Hepatocyte (in vitro differentiated cells): ENCODE measurements around the gene RUNDC1. TPM values are rescaled to one million over a fixed set of nuclear protein-coding genes. Genes with fewer than 3 reads are reported as not detected.
"Not testable (repeated sequence)": the region's sequence is repeated elsewhere in the genome, so short reads cannot be mapped to it uniquely, and the experiment has no call there.

Experiments
- DNase-seq: peaks from one replicate; pipeline ENCODE4 v3.0.0-alpha.2; 2016; ENCODE audit warnings: low spot score
- H2AFZ ChIP-seq: fragments of 200-600 bp; sonication (generic); 2 replicates; pipeline ENCODE4 v1.6.0; 2016; ENCODE audit warnings: antibody characterized with exemption, mild to moderate bottlenecking
- H3K27ac ChIP-seq: fragments of 200-600 bp; sonication (generic); 2 replicates; pipeline ENCODE4 v1.5.1; 2016; ENCODE audit warnings: mild to moderate bottlenecking
- H3K27me3 ChIP-seq: fragments of 200-600 bp; sonication (generic); 2 replicates; pipeline ENCODE4 v1.6.1; 2016
- H3K36me3 ChIP-seq: fragments of 200-600 bp; sonication (generic); replicated peaks from 2 replicates; pipeline ENCODE4 v1.5.1; 2016; ENCODE audit warnings: low read depth; ENCODE audit not compliant: insufficient read depth
- H3K4me1 ChIP-seq: fragments of 200-600 bp; sonication (generic); 2 replicates; pipeline ENCODE4 v1.5.1; 2016; ENCODE audit warnings: mild to moderate bottlenecking, moderate library complexity; ENCODE audit not compliant: insufficient read depth
- H3K4me2 ChIP-seq: fragments of 200-600 bp; sonication (generic); 2 replicates; pipeline ENCODE4 v1.6.0; 2016
- H3K4me3 ChIP-seq: fragments of 200-600 bp; sonication (generic); 2 replicates; pipeline ENCODE4 v1.5.1; 2016; ENCODE audit warnings: mild to moderate bottlenecking
- H3K79me2 ChIP-seq: fragments of 200-600 bp; sonication (generic); 2 replicates; pipeline ENCODE4 v1.6.0; 2017; ENCODE audit warnings: mild to moderate bottlenecking
- H3K9me2 ChIP-seq: fragments of 200-600 bp; sonication (generic); replicated peaks from 2 replicates; pipeline ENCODE4 v1.6.0; 2017; ENCODE audit warnings: mild to moderate bottlenecking; ENCODE audit not compliant: insufficient read depth
- H3K9me3 ChIP-seq: fragments of 200-600 bp; sonication (generic); 2 replicates; pipeline ENCODE4 v1.5.1; 2016; ENCODE audit warnings: low read depth, mild to moderate bottlenecking
- H4K20me1 ChIP-seq: fragments of 200-600 bp; sonication (generic); 2 replicates; pipeline ENCODE4 v1.6.0; 2016; ENCODE audit warnings: mild to moderate bottlenecking; ENCODE audit not compliant: insufficient read depth, poor library complexity, severe bottlenecking
- EZH2 ChIP-seq: fragments of 200-600 bp; sonication (generic); IDR thresholded peaks from 2 replicates; pipeline ENCODE4 v1.6.1; 2016; ENCODE audit warnings: antibody characterized with exemption, mild to moderate bottlenecking, borderline replicate concordance
- EZH2phosphoT487 ChIP-seq: fragments of 200-600 bp; sonication (generic); IDR thresholded peaks from one replicate; pipeline ENCODE4 v1.6.1; 2018; ENCODE audit warnings: antibody characterized with exemption, mild to moderate bottlenecking, low read depth, moderate library complexity; ENCODE audit not compliant: unreplicated experiment, severe bottlenecking
- WGBS: methylation state at CpG from one replicate; pipeline ENCODE4 v1.1.6; 2016; ENCODE audit warnings: low lambda C conversion rate; ENCODE audit errors: missing lambda C conversion rate; 5-methylcytosine and 5-hydroxymethylcytosine counted together
- polyA plus RNA-seq: library from polyadenylated mRNA; unstranded; fragments of >200 nt; fragmentation: Nextera tagmentation; extraction: Ambion mirVana; gene quantifications from 2 replicates; pipeline ENCODE4 v1.2.1, GENCODE V29; 2016
- total RNA-seq: library from RNA; depleted of rRNA; stranded (reverse); fragments of >200 nt; gene quantifications from 2 replicates; pipeline ENCODE4 v1.2.3, GENCODE V29; 2014
- TF ChIP-seq, protein P1 (sequence below): fragments of 200-600 bp; sonication (generic); IDR thresholded peaks from 2 replicates; pipeline ENCODE4 v1.5.1; 2016; ENCODE audit warnings: antibody characterized with exemption, mild to moderate bottlenecking; ENCODE audit not compliant: poor library complexity

The RUNDC1 gene
- total and polyA plus RNA-seq, 2 experiments from 2014 or later = 11.4 to 20.3 TPM

DNA sequence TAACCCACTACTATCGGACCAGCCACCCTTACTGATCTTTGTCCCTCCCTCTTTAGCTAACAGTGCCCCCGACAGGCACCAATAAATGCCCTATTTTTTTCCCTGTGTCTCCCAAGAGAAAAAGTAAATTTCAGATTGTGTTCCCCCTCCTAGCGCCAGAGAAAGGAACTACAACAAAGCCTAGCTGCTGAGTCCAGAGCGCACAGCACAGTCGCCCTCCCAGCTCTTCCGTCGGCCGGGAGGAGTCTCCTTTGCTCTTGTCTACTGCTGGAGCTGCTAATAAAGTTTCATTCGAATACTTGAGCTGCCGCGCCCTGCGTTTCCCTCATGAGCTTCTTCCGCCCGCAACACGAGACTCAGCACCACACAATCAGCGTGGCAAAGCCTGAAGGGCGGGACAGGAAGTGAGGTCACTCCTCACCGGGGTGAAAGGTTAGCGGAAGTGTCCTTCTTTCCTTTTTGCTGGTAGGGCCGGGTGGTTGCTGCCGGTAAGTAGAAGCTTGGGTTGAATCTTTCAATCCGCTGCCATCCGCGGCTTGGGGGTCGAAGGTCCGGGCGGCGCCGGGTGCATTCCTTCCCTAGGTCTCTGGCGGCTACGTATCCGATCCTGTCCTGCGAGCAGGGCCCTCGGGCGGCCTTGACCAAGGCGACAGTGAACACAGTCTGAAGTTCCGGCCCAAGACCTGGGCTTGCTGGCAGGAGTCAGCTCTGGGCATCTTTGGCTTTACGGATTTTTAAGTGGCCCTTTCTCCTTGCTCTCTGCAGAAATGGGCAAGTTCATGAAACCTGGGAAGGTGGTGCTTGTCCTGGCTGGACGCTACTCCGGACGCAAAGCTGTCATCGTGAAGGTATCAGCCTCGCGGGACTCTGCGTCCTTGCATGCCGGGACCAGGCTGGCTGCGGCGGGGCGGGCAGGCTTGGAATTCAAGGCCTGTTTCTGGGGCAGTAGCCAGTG is 17.9 kb downstream of the RUNDC1 start, which contains the start of gene RPL27:
Gene RPL27 (plus strand): TSS at position 436 of the 955 bp plus-strand sequence. CDS start 332 bp downstream, at position 768.
- H3K36me3 ChIP-seq = no peaks in the 10 kb centered on the region
- H3K4me1 ChIP-seq = peaks cover 12% of the 10 kb centered on the region
- DNase-seq = peak; percentile 99
- peaks cover 36% of the 10 kb centered on the region for H3K79me2 ChIP-seq
- H4K20me1 ChIP-seq = peaks cover 12% of the 10 kb centered on the region
- WGBS = 1% methylated on average over 49 of the region's 49 CpGs
- no peaks in the 10 kb centered on the region for H3K9me2 ChIP-seq
- H3K27ac ChIP-seq = peak within 1 kb of the TSS; percentile 93
- no peaks in the 10 kb centered on the region for H3K27me3 ChIP-seq
- H3K4me2 ChIP-seq = peak within 1 kb of the TSS; percentile 93
- peak within 1 kb of the TSS; percentile 18 for H2AFZ ChIP-seq
- H3K9me3 ChIP-seq = no peaks in the 10 kb centered on the region
- TF ChIP-seq, protein P1, sequence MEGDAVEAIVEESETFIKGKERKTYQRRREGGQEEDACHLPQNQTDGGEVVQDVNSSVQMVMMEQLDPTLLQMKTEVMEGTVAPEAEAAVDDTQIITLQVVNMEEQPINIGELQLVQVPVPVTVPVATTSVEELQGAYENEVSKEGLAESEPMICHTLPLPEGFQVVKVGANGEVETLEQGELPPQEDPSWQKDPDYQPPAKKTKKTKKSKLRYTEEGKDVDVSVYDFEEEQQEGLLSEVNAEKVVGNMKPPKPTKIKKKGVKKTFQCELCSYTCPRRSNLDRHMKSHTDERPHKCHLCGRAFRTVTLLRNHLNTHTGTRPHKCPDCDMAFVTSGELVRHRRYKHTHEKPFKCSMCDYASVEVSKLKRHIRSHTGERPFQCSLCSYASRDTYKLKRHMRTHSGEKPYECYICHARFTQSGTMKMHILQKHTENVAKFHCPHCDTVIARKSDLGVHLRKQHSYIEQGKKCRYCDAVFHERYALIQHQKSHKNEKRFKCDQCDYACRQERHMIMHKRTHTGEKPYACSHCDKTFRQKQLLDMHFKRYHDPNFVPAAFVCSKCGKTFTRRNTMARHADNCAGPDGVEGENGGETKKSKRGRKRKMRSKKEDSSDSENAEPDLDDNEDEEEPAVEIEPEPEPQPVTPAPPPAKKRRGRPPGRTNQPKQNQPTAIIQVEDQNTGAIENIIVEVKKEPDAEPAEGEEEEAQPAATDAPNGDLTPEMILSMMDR = peak; percentile 77
- TF ChIP-seq EZH2 (no peak), EZH2phosphoT487 (no peak)
- peak within 1 kb of the TSS; percentile 38 for H3K4me3 ChIP-seq

DNA sequence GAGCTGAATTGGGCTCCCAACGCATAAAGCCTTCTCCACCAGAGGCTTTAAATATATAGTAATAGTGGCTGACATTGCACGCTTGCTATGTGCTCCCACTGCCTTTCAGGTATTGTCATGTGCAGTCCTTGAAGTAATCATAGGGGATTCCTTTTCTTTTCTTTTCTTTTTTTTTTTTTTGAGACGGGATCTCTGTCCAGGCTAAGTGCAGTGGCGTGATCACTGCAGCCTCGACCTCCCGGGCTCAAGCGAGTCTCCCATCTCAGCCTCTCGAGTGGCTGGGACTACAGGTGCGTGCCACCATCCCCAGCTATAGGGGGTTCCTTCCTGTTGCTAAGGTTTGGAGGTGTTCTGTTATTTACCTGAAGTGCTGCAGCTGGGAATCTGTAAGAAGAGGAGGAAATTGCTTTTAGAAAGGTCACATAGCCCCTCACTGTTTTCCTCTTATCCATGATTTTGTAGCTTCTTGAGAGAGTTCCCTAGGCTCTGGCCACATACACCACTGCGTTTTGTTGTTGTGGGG is 18.7 kb downstream of the RUNDC1 start:
- H3K9me2 ChIP-seq = no peaks in the 10 kb centered on the region
- WGBS = 14% methylated on average over 8 of the region's 10 CpGs
- H3K36me3 ChIP-seq = no peaks in the 10 kb centered on the region
- peak overlapping the region; percentile 38 for H3K4me3 ChIP-seq
- TF ChIP-seq EZH2phosphoT487 = no peak
- TF ChIP-seq EZH2 = no peak
- TF ChIP-seq, protein P1 = no peak
- peaks cover 36% of the 10 kb centered on the region for H3K79me2 ChIP-seq
- H3K9me3 ChIP-seq = no peaks in the 10 kb centered on the region
- peak overlapping the region; percentile 93 for H3K4me2 ChIP-seq
- DNase-seq = no peak
- H3K4me1 ChIP-seq = peaks cover 12% of the 10 kb centered on the region
- no peak overlapping the region for H2AFZ ChIP-seq
- no peaks in the 10 kb centered on the region for H3K27me3 ChIP-seq
- H3K27ac ChIP-seq = peak overlapping the region; percentile 93
- peaks cover 12% of the 10 kb centered on the region for H4K20me1 ChIP-seq

DNA sequence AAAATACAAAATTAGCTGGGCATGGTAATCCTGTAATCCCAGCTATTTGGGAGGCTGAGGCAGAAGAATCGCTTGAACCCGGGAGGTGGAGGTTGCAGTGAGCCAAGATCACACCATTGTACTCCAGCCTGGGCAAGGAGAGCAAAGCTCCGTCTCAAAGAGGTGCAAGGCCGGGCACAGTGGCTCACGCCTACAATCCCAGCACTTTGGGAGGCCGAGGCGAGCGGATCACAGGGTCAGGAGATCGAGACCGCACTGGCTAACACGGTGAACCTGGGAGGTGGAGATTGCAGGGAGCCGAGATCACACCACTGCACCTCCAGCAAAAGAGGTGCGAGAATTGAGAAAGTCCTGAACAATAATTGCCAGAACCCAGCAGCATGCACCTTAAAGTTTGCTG is 20.5 kb downstream of the RUNDC1 start:
- Histone ChIP-seq H3K4me1 (peaks cover 12% of the 10 kb centered on the region), H3K79me2 (peaks cover 36% of the 10 kb centered on the region), H4K20me1 (peaks cover 12% of the 10 kb centered on the region)
- H3K9me3 ChIP-seq, H3K9me2 ChIP-seq, H2AFZ ChIP-seq, H3K36me3 ChIP-seq, H3K4me3 ChIP-seq, H3K27me3 ChIP-seq, DNase-seq, H3K4me2 ChIP-seq, H3K27ac ChIP-seq: not testable (repeated sequence)
- 98% methylated on average over 13 of the region's 13 CpGs for WGBS

- no peaks in the 10 kb centered on the region for H3K36me3 ChIP-seq
- H3K4me1 ChIP-seq = peaks cover 12% of the 10 kb centered on the region
Observed at GRCh38 chr17:43003542-43004172, 23.3 kb downstream of the RUNDC1 start.

More at GRCh38 chr17:43003542-43004172, 23.3 kb downstream of the RUNDC1 start:
- no peak overlapping the region for H3K4me3 ChIP-seq
- 93% methylated on average over 5 of the region's 5 CpGs for WGBS
- no peak for DNase-seq
- no peaks in the 10 kb centered on the region for H3K9me3 ChIP-seq
- peaks cover 47% of the 10 kb centered on the region for H3K79me2 ChIP-seq
- H3K9me2 ChIP-seq = no peaks in the 10 kb centered on the region
- no peak overlapping the region for H3K4me2 ChIP-seq
- H3K27ac ChIP-seq = no peak overlapping the region
- peaks cover 12% of the 10 kb centered on the region for H4K20me1 ChIP-seq
- H2AFZ ChIP-seq = no peak overlapping the region
- no peaks in the 10 kb centered on the region for H3K27me3 ChIP-seq
- TF ChIP-seq EZH2phosphoT487 (no peak), EZH2 (no peak)
- TF ChIP-seq, protein P1 = no peak
